IPS-15b (cell line): ENCODE data around the gene ODF2.
"Not testable (repeated sequence)": the region's sequence is repeated elsewhere in the genome, so short reads cannot be mapped to it uniquely, and the experiment has no call there.

Experiments used
- H3K27me3 ChIP-seq: one replicate; pipeline ENCODE4 v1.6.1; 2013; ENCODE audit warnings: low read length; ENCODE audit not compliant: control insufficient read depth, insufficient read depth
- H3K36me3 ChIP-seq: one replicate; pipeline ENCODE4 v1.6.1; 2013; ENCODE audit warnings: low read length; ENCODE audit not compliant: control insufficient read depth, insufficient read depth
- H3K4me1 ChIP-seq: one replicate; pipeline ENCODE4 v1.6.1; 2013; ENCODE audit warnings: mild to moderate bottlenecking, low read length; ENCODE audit not compliant: control insufficient read depth, insufficient read depth
- H3K4me3 ChIP-seq: one replicate; pipeline ENCODE4 v1.5.1; 2013; ENCODE audit warnings: low read depth, low read length
- H3K9ac ChIP-seq: one replicate; pipeline ENCODE4 v1.6.1; 2013; ENCODE audit warnings: low read depth, mild to moderate bottlenecking, low read length
- H3K9me3 ChIP-seq: one replicate; pipeline ENCODE4 v1.6.1; 2013; ENCODE audit warnings: mild to moderate bottlenecking, low read length; ENCODE audit not compliant: control insufficient read depth, insufficient read depth

ODF2 gene

GRCh38 chr9:128429513-128430086 lies 26.2 kb upstream of the ODF2 start:
- no peak overlapping the region for H3K9ac ChIP-seq
- no peaks in the 10 kb centered on the region for H3K36me3 ChIP-seq
- H3K9me3 ChIP-seq = no peaks in the 10 kb centered on the region
- H3K27me3 ChIP-seq = no peaks in the 10 kb centered on the region
- no peaks in the 10 kb centered on the region for H3K4me1 ChIP-seq
- no peak overlapping the region for H3K4me3 ChIP-seq

- H3K36me3 ChIP-seq = no peaks in the 10 kb centered on the region
- no peaks in the 10 kb centered on the region for H3K4me1 ChIP-seq
- no peak overlapping the region for H3K4me3 ChIP-seq
- H3K9ac ChIP-seq = no peak overlapping the region
- H3K9me3 ChIP-seq = no peaks in the 10 kb centered on the region
- no peaks in the 10 kb centered on the region for H3K27me3 ChIP-seq
Measured at GRCh38 chr9:128431207-128431606, 24.6 kb upstream of the ODF2 start.

GRCh38 chr9:128434340-128434739 lies 21.5 kb upstream of the ODF2 start:
- Histone ChIP-seq H3K27me3 (no peaks in the 10 kb centered on the region), H3K9ac (no peak overlapping the region), H3K4me3 (no peak overlapping the region), H3K4me1 (no peaks in the 10 kb centered on the region), H3K36me3 (no peaks in the 10 kb centered on the region), H3K9me3 (no peaks in the 10 kb centered on the region)

GRCh38 chr9:128435611-128436010 lies 20.2 kb upstream of the ODF2 start:
- Histone ChIP-seq H3K4me1 (no peaks in the 10 kb centered on the region), H3K27me3 (no peaks in the 10 kb centered on the region), H3K4me3 (no peak overlapping the region), H3K9ac (no peak overlapping the region), H3K36me3 (no peaks in the 10 kb centered on the region), H3K9me3 (no peaks in the 10 kb centered on the region)

- Histone ChIP-seq H3K4me1 (no peaks in the 10 kb centered on the region), H3K4me3 (no peak overlapping the region), H3K27me3 (no peaks in the 10 kb centered on the region)
Measured at GRCh38 chr9:128438343-128439109, 17.3 kb upstream of the ODF2 start.

GRCh38 chr9:128439273-128439672 lies 16.5 kb upstream of the ODF2 start:
- H3K27me3 ChIP-seq = no peaks in the 10 kb centered on the region
- no peak overlapping the region for H3K4me3 ChIP-seq
- H3K9me3 ChIP-seq = no peaks in the 10 kb centered on the region
- no peak overlapping the region for H3K9ac ChIP-seq
- no peaks in the 10 kb centered on the region for H3K36me3 ChIP-seq
- H3K4me1 ChIP-seq = no peaks in the 10 kb centered on the region

More at GRCh38 chr9:128438343-128439109, 17.3 kb upstream of the ODF2 start:
- H3K9me3 ChIP-seq = no peaks in the 10 kb centered on the region
- no peak overlapping the region for H3K9ac ChIP-seq
- H3K36me3 ChIP-seq = no peaks in the 10 kb centered on the region

- no peaks in the 10 kb centered on the region for H3K4me1 ChIP-seq
- H3K27me3 ChIP-seq = peaks cover 2% of the 10 kb centered on the region
- H3K36me3 ChIP-seq = no peaks in the 10 kb centered on the region
- H3K9me3 ChIP-seq = no peaks in the 10 kb centered on the region
- no peak overlapping the region for H3K9ac ChIP-seq
- no peak overlapping the region for H3K4me3 ChIP-seq
Measured at GRCh38 chr9:128442150-128442549, 13.7 kb upstream of the ODF2 start.

- H3K36me3 ChIP-seq, H3K27me3 ChIP-seq, H3K4me1 ChIP-seq, H3K9ac ChIP-seq, H3K9me3 ChIP-seq, H3K4me3 ChIP-seq: not testable (repeated sequence)
Measured at GRCh38 chr9:128446505-128446904, 9.3 kb upstream of the ODF2 start.

GRCh38 chr9:128448746-128449145 lies 7.1 kb upstream of the ODF2 start:
- Histone ChIP-seq H3K4me3 (no peak overlapping the region), H3K4me1 (no peaks in the 10 kb centered on the region), H3K36me3 (no peaks in the 10 kb centered on the region), H3K9me3 (no peaks in the 10 kb centered on the region), H3K9ac (no peak overlapping the region), H3K27me3 (peaks cover 6% of the 10 kb centered on the region)

- H3K36me3 ChIP-seq = no peaks in the 10 kb centered on the region
- no peak overlapping the region for H3K9ac ChIP-seq
- no peaks in the 10 kb centered on the region for H3K4me1 ChIP-seq
- H3K4me3 ChIP-seq = no peak overlapping the region
- H3K27me3 ChIP-seq = peaks cover 30% of the 10 kb centered on the region
- H3K9me3 ChIP-seq = no peaks in the 10 kb centered on the region
Measured at GRCh38 chr9:128454991-128455390, 815 bp upstream of the ODF2 start.

GRCh38 chr9:128456613-128457061 lies 831 bp downstream of the ODF2 start:
- Histone ChIP-seq H3K9me3 (no peaks in the 10 kb centered on the region), H3K27me3 (peaks cover 42% of the 10 kb centered on the region), H3K4me3 (peak overlapping the region; percentile 69), H3K9ac (no peak overlapping the region), H3K4me1 (no peaks in the 10 kb centered on the region), H3K36me3 (no peaks in the 10 kb centered on the region)

- Histone ChIP-seq H3K27me3 (peaks cover 42% of the 10 kb centered on the region), H3K4me3 (peak overlapping the region; percentile 69), H3K4me1 (no peaks in the 10 kb centered on the region), H3K9me3 (no peaks in the 10 kb centered on the region), H3K9ac (no peak overlapping the region), H3K36me3 (no peaks in the 10 kb centered on the region)
Measured at GRCh38 chr9:128457207-128457606, 1.4 kb downstream of the ODF2 start.
